Gastroesophageal sphincter (tissue), 4 donors: ENCODE data around the gene EXOSC9. TPM values are rescaled to one million over a fixed set of nuclear protein-coding genes. Genes with fewer than 3 reads are reported as not detected.

Experiments used
- ATAC-seq: fragments of 150-250 bp; one replicate; pipeline ENCODE4 v1.9.1; 2016; ENCODE audit warnings: mild to moderate bottlenecking, moderate library complexity
- H3K27ac ChIP-seq, 4 donors: fragments of 200-600 bp; sonication (generic) in 3 of 4; 1 replicate in 3 of 4; 2 replicates in 1 of 4; pipeline ENCODE4 v1.5.1; 2016 to 2019
- H3K27me3 ChIP-seq: fragments of 200-600 bp; sonication (generic); one replicate; pipeline ENCODE4 v1.5.1; 2019
- H3K36me3 ChIP-seq, 2 donors: fragments of 200-600 bp; sonication (generic); one replicate each; pipeline ENCODE4 v1.5.1; 2019; ENCODE audit warnings: control low read depth in 1 of 2
- H3K4me1 ChIP-seq, 3 donors: fragments of 200-600 bp; sonication (generic); 1 replicate in 2 of 3; 2 replicates in 1 of 3; pipeline ENCODE4 v1.5.1; 2016 to 2019; ENCODE audit warnings: control low read depth in 2 of 3
- H3K4me3 ChIP-seq, 2 donors: fragments of 200-600 bp; sonication (generic); one replicate each; pipeline ENCODE4 v1.5.1; 2019; ENCODE audit warnings: mild to moderate bottlenecking in 1 of 2, moderate library complexity in 1 of 2
- H3K9me3 ChIP-seq, 3 donors: fragments of 200-600 bp; sonication (generic); one replicate each; pipeline ENCODE4 v1.5.1; 2017 to 2019; ENCODE audit warnings: control low read depth in 2 of 3
- CTCF ChIP-seq, 4 experiments: fragments of 200-600 bp in 2 of 4; fragments of 450-650 bp in 2 of 4; sonication (generic) in 1 of 4; IDR thresholded peaks; one replicate each; pipeline ENCODE4 v1.5.1; 2017 to 2019; ENCODE audit warnings: antibody characterized with exemption in 4 of 4, mild to moderate bottlenecking in 2 of 4, moderate library complexity in 2 of 4
- EP300 ChIP-seq: sonication (generic); formaldehyde crosslinking; IDR thresholded peaks from one replicate; pipeline ENCODE4 v1.6.1; 2017; ENCODE audit warnings: antibody characterized with exemption, mild to moderate bottlenecking
- POLR2A ChIP-seq, 2 donors: fragments of 450-650 bp; IDR thresholded peaks; one replicate each; pipeline ENCODE4 v1.6.1; 2017; ENCODE audit warnings: antibody characterized with exemption in 2 of 2, mild to moderate bottlenecking in 2 of 2, moderate library complexity in 1 of 2
- POLR2AphosphoS5 ChIP-seq: sonication (generic); formaldehyde crosslinking; IDR thresholded peaks from one replicate; pipeline ENCODE4 v1.6.1; 2017; ENCODE audit warnings: antibody characterized with exemption
- WGBS, 2 donors: methylation state at CpG; one replicate each; pipeline ENCODE4 v1.1.5; 2018; ENCODE audit warnings: low coverage in 1 of 2; 5-methylcytosine and 5-hydroxymethylcytosine counted together
- total RNA-seq, 4 donors: library from RNA; depleted of rRNA; stranded (reverse); fragments of >200 nt; gene quantifications; one replicate each; pipeline ENCODE4 v1.1.0, GENCODE V29; 2016

The EXOSC9 gene
- total RNA-seq, 4 donors from 2014 or later: 12.2 to 29.7 (median 23.1) TPM

DNA sequence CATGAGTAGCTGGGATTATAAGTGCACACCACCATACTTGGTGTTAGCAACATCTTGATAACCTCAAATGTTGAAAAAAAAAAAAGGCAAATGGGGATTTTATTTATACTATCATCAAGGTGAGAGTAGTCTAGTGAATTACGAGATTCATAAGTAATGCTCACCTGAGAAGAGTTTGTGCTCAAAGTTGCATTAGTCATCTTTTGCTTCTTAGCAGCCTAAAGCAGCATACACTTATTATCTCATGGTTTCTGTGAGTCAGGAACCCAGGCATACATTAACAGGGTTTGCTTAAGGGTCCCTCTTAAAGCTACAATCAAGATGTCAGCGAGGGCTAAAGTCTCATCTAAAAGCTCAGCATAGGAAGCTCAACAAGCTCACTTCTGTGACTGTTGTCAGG lies 8.2 kb upstream of the EXOSC9 start:
- TF ChIP-seq CTCF (IDR thresholded peaks at IDR 0.05): no peak
- TF ChIP-seq POLR2AphosphoS5: no peak
- TF ChIP-seq POLR2A (IDR thresholded peaks at IDR 0.05): no peak
- TF ChIP-seq EP300: no peak
- peaks cover 27% of the 10 kb centered on the region for H3K27me3 ChIP-seq
- H3K9me3 ChIP-seq: no peaks in the 10 kb centered on the region
- no peaks in the 10 kb centered on the region for H3K36me3 ChIP-seq
- ATAC-seq: no peak
- no peak overlapping the region for H3K4me3 ChIP-seq
- WGBS, 2 donors: 78 to 86% methylated on average over 2 of the region's 2 CpGs
- H3K27ac ChIP-seq: no peak overlapping the region
- H3K4me1 ChIP-seq: no peaks in the 10 kb centered on the region

GRCh38 chr4:121794505-121795188 lies 6.5 kb upstream of the EXOSC9 start:
- WGBS, 2 donors: 46 to 74% methylated on average over 4 to 5 of the region's 5 CpGs
- Histone ChIP-seq H3K4me1 (no peaks in the 10 kb centered on the region), H3K36me3 (no peaks in the 10 kb centered on the region), H3K27ac (no peak overlapping the region), H3K4me3 (no peak overlapping the region), H3K27me3 (peaks cover 26% of the 10 kb centered on the region), H3K9me3 (no peaks in the 10 kb centered on the region)
- ATAC-seq: no peak
- TF ChIP-seq EP300 (no peak), POLR2AphosphoS5 (no peak), CTCF (IDR thresholded peaks at IDR 0.05) (no peak), POLR2A (IDR thresholded peaks at IDR 0.05) (no peak)

GRCh38 chr4:121796283-121796682 lies 4.8 kb upstream of the EXOSC9 start:
- H3K27me3 ChIP-seq: peaks cover 26% of the 10 kb centered on the region
- peaks cover 0 to 5% (median 0%) of the 10 kb centered on the region in 3 donors for H3K4me1 ChIP-seq
- no peak for ATAC-seq
- no peak overlapping the region for H3K4me3 ChIP-seq
- H3K27ac ChIP-seq: no peak overlapping the region
- TF ChIP-seq EP300 (no peak), CTCF (IDR thresholded peaks at IDR 0.05) (no peak), POLR2AphosphoS5 (no peak), POLR2A (IDR thresholded peaks at IDR 0.05) (no peak)
- H3K9me3 ChIP-seq: no peaks in the 10 kb centered on the region
- H3K36me3 ChIP-seq: no peaks in the 10 kb centered on the region

DNA sequence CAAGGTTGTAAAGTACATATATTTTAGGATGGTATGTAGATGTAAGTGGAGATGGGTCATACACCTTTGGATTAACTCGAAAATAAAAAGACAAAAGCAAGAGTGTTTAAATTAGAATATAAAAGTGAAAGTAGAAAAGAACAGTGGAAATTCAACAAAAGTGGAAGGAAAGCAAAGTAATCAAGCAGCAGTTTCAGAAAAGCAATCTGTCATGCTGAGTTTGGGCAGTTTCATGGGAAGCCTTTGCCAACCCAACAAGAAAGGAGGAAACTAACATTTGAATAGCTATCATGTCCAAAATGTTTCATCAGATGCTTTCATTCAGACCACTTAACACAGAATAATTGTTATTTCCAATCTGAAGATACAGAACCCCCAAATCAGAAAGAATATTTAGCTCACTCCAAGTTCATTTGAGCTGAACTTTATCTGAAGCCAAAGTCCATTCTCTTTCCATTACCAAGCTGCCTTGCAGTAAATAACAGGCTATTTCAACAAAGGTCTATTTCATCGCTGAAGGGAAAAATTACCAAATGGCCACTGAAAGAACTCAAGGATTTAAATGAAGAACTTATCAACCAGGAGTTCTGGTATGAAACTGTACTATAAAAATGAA lies 1.8 kb upstream of the EXOSC9 start:
- ATAC-seq: no peak
- 71 to 100% methylated on average over 1 to 2 of the region's 2 CpGs for WGBS, 2 donors
- peak overlapping the region in 1 of 4 donors; percentile 86 for H3K27ac ChIP-seq
- H3K36me3 ChIP-seq: peaks cover 0 to 19% of the 10 kb centered on the region in 2 donors
- peaks cover 0 to 33% (median 6%) of the 10 kb centered on the region in 3 donors for H3K4me1 ChIP-seq
- no peaks in the 10 kb centered on the region for H3K9me3 ChIP-seq
- H3K4me3 ChIP-seq: no peak overlapping the region
- TF ChIP-seq CTCF (IDR thresholded peaks at IDR 0.05): no peak
- TF ChIP-seq POLR2AphosphoS5: no peak
- no peak for TF ChIP-seq POLR2A (IDR thresholded peaks at IDR 0.05)
- no peak for TF ChIP-seq EP300
- no peaks in the 10 kb centered on the region for H3K27me3 ChIP-seq
